GM13976 (cell line): ENCODE results near the gene TBXA2R.

Experiments used
- DNase-seq: peaks from one replicate; pipeline ENCODE4 v3.0.0; 2012; ENCODE audit warnings: low spot score
- in situ Hi-C: fragments of 300-500 bp; cut with MboI; formaldehyde crosslinking; loops from one replicate; pipeline ENCODE4 v1.12.0; 2022; ENCODE audit warnings: low sequenced_read_pairs, mixed read lengths, inconsistent platforms; ENCODE audit not compliant: unreplicated experiment
- TF ChIP-seq, protein P1 (sequence below): IDR thresholded peaks from 2 replicates; pipeline ENCODE4 v1.5.1; 2012; ENCODE audit warnings: borderline replicate concordance, mild to moderate bottlenecking; ENCODE audit not compliant: insufficient read depth; ENCODE audit errors: extremely low read depth, missing control alignments, control extremely low read depth

Gene TBXA2R

DNA sequence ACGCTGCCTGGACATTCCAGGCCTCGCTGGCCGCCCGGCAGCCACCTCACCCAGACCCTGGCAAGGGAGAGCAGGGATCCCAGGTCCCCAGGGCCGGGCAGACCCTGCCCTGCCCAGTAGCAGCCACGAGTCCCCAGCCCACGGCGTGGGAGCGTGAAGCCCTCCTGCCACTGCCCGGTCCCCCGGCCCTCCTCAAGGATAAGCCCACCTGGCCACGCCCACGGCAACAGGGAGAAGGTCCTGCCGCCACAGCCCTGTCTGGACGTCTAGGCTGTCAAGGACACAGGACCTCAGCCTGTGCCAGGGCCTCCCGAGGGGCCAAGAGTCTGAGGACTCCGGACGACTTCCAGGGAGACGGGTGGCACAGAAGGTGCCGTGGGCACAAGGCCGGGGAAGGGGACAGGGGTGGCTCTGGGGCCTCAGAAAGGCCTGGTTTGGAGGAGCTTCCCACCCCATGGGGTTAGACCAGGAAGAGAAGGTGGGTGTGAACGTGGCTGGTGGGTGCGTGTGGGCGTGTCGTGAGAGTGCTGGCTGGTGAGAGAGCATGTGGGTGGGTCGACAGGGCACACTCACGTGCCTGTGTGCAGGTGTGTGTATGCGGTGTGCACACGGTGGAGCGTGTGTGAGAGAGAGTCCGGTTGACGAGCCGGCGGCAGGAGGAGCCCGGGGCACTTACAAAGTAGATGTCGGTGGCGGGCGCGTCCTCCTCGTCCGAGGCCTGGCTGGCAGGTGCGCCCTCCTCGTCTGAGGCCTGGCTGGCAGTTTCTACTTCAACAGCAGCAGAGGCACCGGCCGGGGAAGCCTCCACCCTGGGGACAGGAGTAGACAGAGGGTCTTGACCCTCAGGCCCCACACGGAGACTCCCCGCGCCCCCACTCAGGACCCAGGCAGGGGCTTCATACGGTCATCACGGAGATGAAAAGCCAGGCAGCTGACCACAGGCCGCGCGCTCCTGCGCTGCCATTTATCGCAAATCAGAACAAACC lies 31.8 kb upstream of the TBXA2R start:
- in situ Hi-C loops = no loop called here
- TF ChIP-seq, protein P1, sequence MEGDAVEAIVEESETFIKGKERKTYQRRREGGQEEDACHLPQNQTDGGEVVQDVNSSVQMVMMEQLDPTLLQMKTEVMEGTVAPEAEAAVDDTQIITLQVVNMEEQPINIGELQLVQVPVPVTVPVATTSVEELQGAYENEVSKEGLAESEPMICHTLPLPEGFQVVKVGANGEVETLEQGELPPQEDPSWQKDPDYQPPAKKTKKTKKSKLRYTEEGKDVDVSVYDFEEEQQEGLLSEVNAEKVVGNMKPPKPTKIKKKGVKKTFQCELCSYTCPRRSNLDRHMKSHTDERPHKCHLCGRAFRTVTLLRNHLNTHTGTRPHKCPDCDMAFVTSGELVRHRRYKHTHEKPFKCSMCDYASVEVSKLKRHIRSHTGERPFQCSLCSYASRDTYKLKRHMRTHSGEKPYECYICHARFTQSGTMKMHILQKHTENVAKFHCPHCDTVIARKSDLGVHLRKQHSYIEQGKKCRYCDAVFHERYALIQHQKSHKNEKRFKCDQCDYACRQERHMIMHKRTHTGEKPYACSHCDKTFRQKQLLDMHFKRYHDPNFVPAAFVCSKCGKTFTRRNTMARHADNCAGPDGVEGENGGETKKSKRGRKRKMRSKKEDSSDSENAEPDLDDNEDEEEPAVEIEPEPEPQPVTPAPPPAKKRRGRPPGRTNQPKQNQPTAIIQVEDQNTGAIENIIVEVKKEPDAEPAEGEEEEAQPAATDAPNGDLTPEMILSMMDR = no peak
- DNase-seq = no peak

DNA sequence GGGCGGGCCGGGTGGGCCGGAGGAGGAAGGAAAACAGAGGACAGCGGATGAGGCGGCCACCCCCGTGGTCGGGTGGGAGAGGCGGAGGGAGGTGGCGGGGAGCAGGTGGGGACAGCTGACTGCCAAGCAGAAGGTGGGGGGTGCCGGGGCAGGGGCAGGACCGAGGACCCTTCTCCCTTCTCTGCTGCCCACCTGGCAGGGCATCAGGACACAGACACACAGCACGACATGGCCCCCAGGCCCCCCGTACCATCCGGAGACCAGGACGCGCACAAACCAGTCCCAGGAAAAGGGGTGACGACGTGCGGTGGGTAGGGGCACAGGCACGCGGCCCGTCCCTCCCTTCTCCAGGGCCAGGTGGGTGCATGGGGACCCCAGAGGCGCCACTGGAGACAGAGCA lies 30.9 kb upstream of the TBXA2R start:
- no peak for DNase-seq
- in situ Hi-C loops = no loop called here
- TF ChIP-seq, protein P1 = no peak

DNA sequence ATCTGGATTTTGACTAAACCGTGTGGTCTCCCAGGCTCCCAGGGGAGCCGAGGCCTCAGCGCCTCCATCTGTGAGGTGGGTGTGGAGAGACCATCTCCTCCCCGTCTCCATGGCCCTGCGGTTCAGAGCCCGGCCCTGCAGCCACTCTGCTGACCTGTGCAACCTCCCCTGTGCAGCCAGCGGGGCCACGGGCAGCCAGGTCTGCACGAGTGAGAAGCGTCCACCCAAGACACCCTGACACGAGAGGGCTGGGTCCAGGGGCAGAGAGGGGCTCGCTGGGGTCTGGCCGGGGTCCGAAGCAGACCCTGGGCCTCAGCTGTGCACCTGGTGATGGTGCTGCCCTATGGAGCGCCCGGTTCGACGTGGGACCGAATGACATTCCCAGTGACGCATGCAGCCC lies 30.3 kb upstream of the TBXA2R start:
- DNase-seq = no peak
- TF ChIP-seq, protein P1 = no peak
- in situ Hi-C loops = no loop called here

DNA sequence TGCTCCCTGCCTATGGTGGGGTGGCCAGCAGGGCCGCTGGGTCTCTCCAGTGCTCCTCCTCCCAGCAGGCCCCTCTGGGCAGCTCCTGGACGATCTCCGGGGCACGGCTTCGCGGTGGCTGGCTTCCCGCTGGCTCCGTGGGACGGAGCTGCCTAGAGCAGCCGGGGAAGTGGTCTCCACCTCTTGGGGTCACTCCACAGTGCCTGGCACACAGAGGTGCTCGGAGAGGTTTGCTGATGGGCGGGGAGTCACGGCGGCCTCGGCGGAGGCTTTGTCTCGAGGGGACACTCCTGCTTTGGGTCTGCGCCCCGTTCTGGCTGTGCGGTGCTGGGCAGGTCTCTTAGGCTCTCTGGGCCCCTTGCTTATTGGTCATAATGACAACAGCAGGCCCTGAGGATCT lies 29.8 kb upstream of the TBXA2R start:
- DNase-seq = no peak
- TF ChIP-seq, protein P1 = no peak
- in situ Hi-C loops = no loop called here

DNA sequence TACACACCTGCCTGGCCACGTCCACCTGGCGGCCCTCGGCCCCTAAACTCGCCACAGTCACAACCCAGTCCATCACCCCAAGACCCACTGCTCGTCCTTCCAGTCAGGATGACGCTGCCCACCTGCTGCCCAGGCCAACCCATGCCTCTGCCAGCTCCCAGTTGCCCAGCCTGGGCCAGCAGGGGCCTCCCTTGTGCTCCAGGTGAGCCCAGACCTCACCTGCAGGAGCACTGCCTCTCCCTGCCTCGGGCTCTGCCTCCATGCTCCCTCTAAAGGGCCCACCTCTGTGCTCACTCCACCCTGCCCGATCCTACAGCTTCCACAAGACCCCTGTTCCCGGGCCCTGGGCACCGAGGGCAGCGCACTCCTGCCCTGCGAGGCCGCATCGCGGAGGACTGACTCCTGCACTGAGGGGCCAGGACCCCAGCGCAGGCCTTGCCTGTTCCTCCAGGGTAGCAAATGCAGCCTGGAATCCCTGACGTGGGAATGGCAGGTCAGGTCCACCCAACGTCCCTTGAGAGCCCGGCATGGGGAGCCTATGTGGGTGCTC lies 27.9 kb upstream of the TBXA2R start:
- no peak for DNase-seq
- TF ChIP-seq, protein P1 = no peak
- in situ Hi-C loops = no loop called here

DNA sequence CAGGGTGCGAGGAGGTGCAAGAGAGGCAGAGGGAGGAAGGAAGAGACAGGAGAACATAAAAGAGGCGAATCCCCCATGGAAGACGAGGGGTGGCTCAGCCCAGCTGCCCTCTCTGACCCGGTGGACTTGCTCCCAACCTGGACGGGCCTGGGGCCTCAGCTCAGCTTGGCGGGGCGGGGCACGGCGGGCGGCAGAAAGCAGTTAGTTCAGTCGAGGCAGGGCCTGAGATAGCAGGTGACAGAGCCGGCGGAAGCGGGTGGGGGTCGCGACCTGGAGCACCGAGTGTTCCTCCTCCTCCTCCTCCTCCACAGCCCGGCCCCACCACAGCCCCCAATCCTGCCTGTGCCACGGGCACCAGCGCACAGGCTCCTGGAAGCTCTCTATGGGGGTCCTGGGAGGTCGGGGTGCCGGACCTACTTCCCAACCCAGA lies 26.9 kb upstream of the TBXA2R start:
- TF ChIP-seq, protein P1 = no peak
- no peak for DNase-seq
- in situ Hi-C loops = no loop called here
